MM.1S (cell line): ENCODE data around the gene APOL4.
A peak's percentile ranks its signal among the peaks of the same experiment; 100 is the strongest.

ENCODE experiments used
- DNase-seq: peaks from one replicate; pipeline ENCODE4 v3.0.0-alpha.2; 2015
- H2AFZ ChIP-seq: fragments of 300-600 bp; sonication (generic); 2 replicates; pipeline ENCODE4 v1.6.0; 2016; ENCODE audit warnings: antibody characterized with exemption, low read length
- H3F3A ChIP-seq: fragments of 300-600 bp; sonication (generic); 2 replicates; pipeline ENCODE4 v1.6.1; 2016; ENCODE audit warnings: mild to moderate bottlenecking, antibody characterized with exemption, low read length, moderate library complexity, mixed read lengths; ENCODE audit not compliant: insufficient read depth
- H3K27ac ChIP-seq: fragments of 300-600 bp; sonication (generic); 2 replicates; pipeline ENCODE4 v1.5.1; 2016; ENCODE audit warnings: mild to moderate bottlenecking, low read length
- H3K27me3 ChIP-seq: fragments of 300-600 bp; sonication (generic); replicated peaks from 2 replicates; pipeline ENCODE4 v1.6.0; 2016; ENCODE audit warnings: low read length; ENCODE audit not compliant: insufficient read depth
- H3K36me3 ChIP-seq: fragments of 300-600 bp; sonication (generic); replicated peaks from 2 replicates; pipeline ENCODE4 v1.6.1; 2016; ENCODE audit warnings: mild to moderate bottlenecking, low read length, mixed read lengths; ENCODE audit not compliant: insufficient read depth
- H3K4me1 ChIP-seq: fragments of 300-600 bp; sonication (generic); 2 replicates; pipeline ENCODE4 v1.6.1; 2016; ENCODE audit warnings: low read length, mixed read lengths
- H3K4me2 ChIP-seq: fragments of 300-600 bp; sonication (generic); 2 replicates; pipeline ENCODE4 v1.6.0; 2016; ENCODE audit warnings: low read depth, low read length
- H3K4me3 ChIP-seq: fragments of 300-600 bp; sonication (generic); 2 replicates; pipeline ENCODE4 v1.5.1; 2016; ENCODE audit warnings: low read length, mixed read lengths
- H3K79me2 ChIP-seq: fragments of 300-600 bp; sonication (generic); 2 replicates; pipeline ENCODE4 v1.6.1; 2016; ENCODE audit warnings: mixed run types, low read length, mixed read lengths
- H3K9ac ChIP-seq: fragments of 300-600 bp; sonication (generic); 2 replicates; pipeline ENCODE4 v1.6.1; 2016; ENCODE audit warnings: low read length, mixed read lengths
- H3K9me2 ChIP-seq: fragments of 300-600 bp; sonication (generic); replicated peaks from 2 replicates; pipeline ENCODE4 v1.6.1; 2016; ENCODE audit warnings: mild to moderate bottlenecking, low read length, mixed read lengths; ENCODE audit not compliant: insufficient read depth
- H3K9me3 ChIP-seq: fragments of 300-600 bp; sonication (generic); replicated peaks from 2 replicates; pipeline ENCODE4 v1.6.1; 2016; ENCODE audit warnings: mild to moderate bottlenecking, low read length, mixed read lengths; ENCODE audit not compliant: insufficient read depth
- H4K20me1 ChIP-seq: fragments of 300-600 bp; sonication (generic); 2 replicates; pipeline ENCODE4 v1.6.1; 2016; ENCODE audit warnings: mild to moderate bottlenecking, low read length, moderate library complexity, mixed read lengths; ENCODE audit not compliant: insufficient read depth
- EZH2 ChIP-seq: fragments of 300-600 bp; sonication (generic); optimal IDR thresholded peaks from 2 replicates; pipeline ENCODE3; 2017; ENCODE audit warnings: low read depth, mild to moderate bottlenecking, antibody characterized with exemption, low read length, mixed read lengths
- EZH2phosphoT487 ChIP-seq: fragments of 300-600 bp; sonication (generic); IDR thresholded peaks from 2 replicates; pipeline ENCODE4 v1.6.1; 2018; ENCODE audit warnings: antibody characterized with exemption, low read length
- TF ChIP-seq, protein P1 (sequence below): fragments of 300-600 bp; sonication (generic); IDR thresholded peaks from 2 replicates; pipeline ENCODE4 v1.5.1; 2016; ENCODE audit warnings: antibody characterized with exemption, low read length, mixed read lengths

The APOL4 gene

GRCh38 chr22:36180928-36181327 lies 20.7 kb downstream of the APOL4 start:
- Histone ChIP-seq H3K4me2 (no peak overlapping the region), H3K4me1 (no peaks in the 10 kb centered on the region), H3F3A (no peaks in the 10 kb centered on the region), H3K9ac (no peak overlapping the region), H3K4me3 (no peak overlapping the region), H3K27ac (no peak overlapping the region), H3K79me2 (no peaks in the 10 kb centered on the region), H4K20me1 (no peaks in the 10 kb centered on the region), H3K9me3 (no peaks in the 10 kb centered on the region), H3K9me2 (no peaks in the 10 kb centered on the region), H2AFZ (no peak overlapping the region), H3K36me3 (no peaks in the 10 kb centered on the region), H3K27me3 (no peaks in the 10 kb centered on the region)
- TF ChIP-seq EZH2 = no peak
- TF ChIP-seq, protein P1, sequence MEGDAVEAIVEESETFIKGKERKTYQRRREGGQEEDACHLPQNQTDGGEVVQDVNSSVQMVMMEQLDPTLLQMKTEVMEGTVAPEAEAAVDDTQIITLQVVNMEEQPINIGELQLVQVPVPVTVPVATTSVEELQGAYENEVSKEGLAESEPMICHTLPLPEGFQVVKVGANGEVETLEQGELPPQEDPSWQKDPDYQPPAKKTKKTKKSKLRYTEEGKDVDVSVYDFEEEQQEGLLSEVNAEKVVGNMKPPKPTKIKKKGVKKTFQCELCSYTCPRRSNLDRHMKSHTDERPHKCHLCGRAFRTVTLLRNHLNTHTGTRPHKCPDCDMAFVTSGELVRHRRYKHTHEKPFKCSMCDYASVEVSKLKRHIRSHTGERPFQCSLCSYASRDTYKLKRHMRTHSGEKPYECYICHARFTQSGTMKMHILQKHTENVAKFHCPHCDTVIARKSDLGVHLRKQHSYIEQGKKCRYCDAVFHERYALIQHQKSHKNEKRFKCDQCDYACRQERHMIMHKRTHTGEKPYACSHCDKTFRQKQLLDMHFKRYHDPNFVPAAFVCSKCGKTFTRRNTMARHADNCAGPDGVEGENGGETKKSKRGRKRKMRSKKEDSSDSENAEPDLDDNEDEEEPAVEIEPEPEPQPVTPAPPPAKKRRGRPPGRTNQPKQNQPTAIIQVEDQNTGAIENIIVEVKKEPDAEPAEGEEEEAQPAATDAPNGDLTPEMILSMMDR = no peak
- TF ChIP-seq EZH2phosphoT487 = no peak
- DNase-seq = no peak

DNA sequence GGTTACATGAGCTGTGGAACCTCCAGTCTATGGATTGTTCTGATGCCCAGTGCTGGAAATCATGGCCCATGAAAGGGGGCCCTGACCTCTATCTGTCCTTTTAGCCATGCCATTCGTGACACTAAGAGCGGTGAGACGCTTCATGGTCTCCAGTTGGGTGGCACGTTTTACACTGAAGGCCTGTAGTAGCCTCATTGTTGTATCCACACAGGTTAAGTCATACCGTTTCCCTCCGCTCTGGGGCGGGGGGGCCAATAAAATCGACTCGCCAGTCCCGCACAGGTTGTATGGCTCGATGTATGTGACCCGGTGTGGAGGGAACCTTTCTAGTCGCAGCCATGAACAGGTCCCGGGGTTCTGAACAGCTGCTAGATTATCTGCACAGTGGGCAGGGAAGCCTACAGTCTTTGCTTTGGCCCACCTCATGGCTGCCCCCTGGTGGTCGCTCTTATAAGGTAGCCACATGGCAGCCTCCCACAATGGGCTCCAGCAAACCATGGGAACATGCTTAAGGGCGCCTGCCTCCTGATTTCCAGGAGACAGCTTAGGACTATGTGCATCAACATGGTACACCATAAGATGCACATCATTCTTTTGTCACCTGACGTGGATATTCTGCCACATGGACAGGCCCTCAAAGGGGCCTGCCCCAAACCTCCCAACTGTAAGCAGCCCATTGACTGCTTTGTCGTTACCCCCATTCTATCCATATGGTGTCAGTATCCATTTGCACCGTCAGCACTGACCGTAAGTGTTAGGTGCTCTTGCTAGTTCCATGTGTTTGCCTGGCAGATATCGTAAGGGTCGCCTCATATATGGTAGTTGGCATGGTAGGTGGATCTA lies 21.4 kb downstream of the APOL4 start:
- H4K20me1 ChIP-seq = no peaks in the 10 kb centered on the region
- H3K27me3 ChIP-seq = no peaks in the 10 kb centered on the region
- peak; percentile 53 for DNase-seq
- H3K4me3 ChIP-seq = no peak overlapping the region
- H3K9me3 ChIP-seq = no peaks in the 10 kb centered on the region
- no peak overlapping the region for H3K27ac ChIP-seq
- H3K79me2 ChIP-seq = no peaks in the 10 kb centered on the region
- H3K9ac ChIP-seq = no peak overlapping the region
- no peaks in the 10 kb centered on the region for H3K4me1 ChIP-seq
- H3F3A ChIP-seq = no peaks in the 10 kb centered on the region
- no peaks in the 10 kb centered on the region for H3K9me2 ChIP-seq
- TF ChIP-seq EZH2phosphoT487 (no peak), EZH2 (no peak)
- TF ChIP-seq, protein P1 = peak; percentile 75
- no peak overlapping the region for H3K4me2 ChIP-seq
- H3K36me3 ChIP-seq = no peaks in the 10 kb centered on the region
- peak overlapping the region; percentile 53; the same call in 1 of the 2 replicates for H2AFZ ChIP-seq

DNA sequence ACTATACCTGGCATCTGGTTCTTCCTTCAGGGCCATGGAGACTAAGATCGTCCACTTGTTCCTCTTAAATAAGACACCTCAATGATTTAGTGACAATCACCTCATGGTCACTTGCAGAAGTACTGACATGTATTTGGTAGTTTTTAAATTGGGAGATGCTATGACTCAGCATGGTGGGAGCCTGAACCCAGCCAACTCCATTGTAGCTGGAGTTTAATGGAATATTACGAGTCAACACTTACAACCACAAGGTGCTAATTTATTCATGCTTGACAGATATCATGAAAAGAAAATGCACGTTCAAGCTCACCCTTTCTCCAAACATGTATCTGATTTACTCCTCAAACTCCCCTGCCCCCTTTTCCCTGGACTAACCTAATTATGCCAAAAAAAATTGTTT lies 24.4 kb downstream of the APOL4 start:
- no peaks in the 10 kb centered on the region for H3K36me3 ChIP-seq
- no peaks in the 10 kb centered on the region for H3K4me1 ChIP-seq
- TF ChIP-seq EZH2phosphoT487 = no peak
- TF ChIP-seq EZH2 = no peak
- TF ChIP-seq, protein P1 = no peak
- no peak for DNase-seq
- H3K9me2 ChIP-seq = no peaks in the 10 kb centered on the region
- H3K9me3 ChIP-seq = no peaks in the 10 kb centered on the region
- no peak overlapping the region for H3K4me2 ChIP-seq
- no peaks in the 10 kb centered on the region for H4K20me1 ChIP-seq
- no peak overlapping the region for H3K27ac ChIP-seq
- no peak overlapping the region for H3K4me3 ChIP-seq
- H3K79me2 ChIP-seq = no peaks in the 10 kb centered on the region
- no peak overlapping the region for H3K9ac ChIP-seq
- no peaks in the 10 kb centered on the region for H3F3A ChIP-seq
- no peak overlapping the region for H2AFZ ChIP-seq
- H3K27me3 ChIP-seq = no peaks in the 10 kb centered on the region
